K562 (cell line): Measurements from ENCODE around the gene HAL. TPM values are rescaled to one million over a fixed set of nuclear protein-coding genes. Genes with fewer than 3 reads are reported as not detected.
A peak's percentile ranks its signal among the peaks of the same experiment; 100 is the strongest.

ENCODE experiments used
- ASH1L ChIP-seq: fragments of 450-650 bp; IDR thresholded peaks from 2 replicates; pipeline ENCODE4 v1.6.1; 2018; ENCODE audit warnings: borderline replicate concordance, mild to moderate bottlenecking, low read depth; ENCODE audit not compliant: partially characterized antibody
- CEBPB ChIP-seq: fragments of 450-650 bp; IDR thresholded peaks from 2 replicates; pipeline ENCODE4 v1.6.1; 2016; ENCODE audit warnings: missing genetic modification characterization, missing compliant biosample characterization
- ETV5 ChIP-seq: sonication (generic); formaldehyde crosslinking; IDR thresholded peaks from 2 replicates; pipeline ENCODE4 v1.4.0; 2020; ENCODE audit warnings: low read depth, mild to moderate bottlenecking, missing genetic modification reagents
- FOXO4 ChIP-seq: fragments of 450-650 bp; formaldehyde crosslinking; IDR thresholded peaks from 2 replicates; pipeline ENCODE4 v1.4.0; 2020; ENCODE audit warnings: mild to moderate bottlenecking, moderate library complexity
- MGA ChIP-seq: fragments of 450-650 bp; IDR thresholded peaks from 2 replicates; pipeline ENCODE4 v1.6.1; 2016; ENCODE audit warnings: mild to moderate bottlenecking, moderate library complexity
- MLX ChIP-seq, 2 experiments: fragments of 450-650 bp in 1 of 2; sonication (generic) in 1 of 2; formaldehyde crosslinking; conservative IDR thresholded peaks; 2 replicates each; pipeline versions ENCODE4 v1.4.0 to v1.8.1; 2020 to 2022; ENCODE audit warnings: mild to moderate bottlenecking in 1 of 2, missing genetic modification reagents in 1 of 2
- MTF1 ChIP-seq: fragments of 250-450 bp; sonication (Bioruptor Pico); IDR thresholded peaks from 2 replicates; pipeline ENCODE4 v1.9.0; 2021; ENCODE audit warnings: moderate library complexity, mild to moderate bottlenecking, inconsistent platforms, borderline replicate concordance
- MXI1 ChIP-seq: IDR thresholded peaks from 2 replicates; pipeline ENCODE4 v1.6.1; 2011; ENCODE audit warnings: low read depth, mild to moderate bottlenecking, improper control_type of control experiment, low read length
- OTX1 ChIP-seq: fragments of 450-650 bp; formaldehyde crosslinking; IDR thresholded peaks from 2 replicates; pipeline ENCODE4 v1.4.0; 2022; ENCODE audit warnings: mild to moderate bottlenecking
- SMC3 ChIP-seq: conservative IDR thresholded peaks from 2 replicates; pipeline ENCODE4 v1.6.1; 2011; ENCODE audit warnings: low read depth, low read length, improper control_type of control experiment; ENCODE audit not compliant: insufficient read depth
- TCF3 ChIP-seq: sonication (generic); formaldehyde crosslinking; IDR thresholded peaks from 2 replicates; pipeline ENCODE4 v1.4.0; 2020; ENCODE audit warnings: mild to moderate bottlenecking, missing genetic modification reagents
- ZNF140 ChIP-seq: fragments of 250-450 bp; sonication (Bioruptor Pico); IDR thresholded peaks from 2 replicates; pipeline ENCODE4 v1.8.0; 2021; ENCODE audit warnings: moderate library complexity, mild to moderate bottlenecking, inconsistent platforms
- ZSCAN32 ChIP-seq: fragments of 450-650 bp; formaldehyde crosslinking; IDR thresholded peaks from 2 replicates; pipeline ENCODE4 v1.4.0; 2020; ENCODE audit warnings: mild to moderate bottlenecking, moderate library complexity
- polyA plus RNA-seq, 8 experiments: library from polyadenylated mRNA; depleted of rRNA in 4 of 8; stranded (reverse) in 5 of 8; unstranded in 3 of 8; fragments of >200 nt; fragmentation: Nextera tagmentation in 2 of 8; fragmentation: Illumina TruSeq in 1 of 8; extraction: Ambion mirVana in 2 of 8; extraction: Trizol in 1 of 8; gene quantifications; 2 replicates each; pipeline versions ENCODE4 v1.2.1 to v1.2.3, GENCODE V29; 2011 to 2014; ENCODE audit warnings: inconsistent platforms in 1 of 8, missing spikeins in 1 of 8
- total RNA-seq, 7 experiments: library from RNA; depleted of rRNA in 6 of 7; stranded (reverse); fragments of >200 nt in 6 of 7; fragmentation: Illumina TruSeq in 2 of 7; extraction: Trizol in 2 of 7; gene quantifications; 2 replicates each; pipeline versions ENCODE4 v1.2.1 to v1.2.3, GENCODE V29; 2011 to 2021; ENCODE audit warnings: low replicate concordance in 1 of 7

HAL gene
- total and polyA plus RNA-seq, 9 of the 15 experiments (the other 6 are each of a cell fraction or from before 2014, with no cell fraction given): 0.03 to 0.36 (median 0.20) TPM; not detected in 4

GRCh38 chr12:96035283-96036236, 39.4 kb upstream of the HAL start, which contains the start of gene LTA4H (continued):
- TF ChIP-seq OTX1 (CRISPR knock-in tag): peak; percentile 85; the same call in 1 of the 2 replicates
- TF ChIP-seq ZSCAN32 (CRISPR knock-in tag): no peak
- TF ChIP-seq MXI1: no peak
- 0 out of 2 replicates have a peak, but pooled peaks have one; percentile 10 for TF ChIP-seq ETV5
- TF ChIP-seq ASH1L: peak; percentile 32
- TF ChIP-seq MLX (CRISPR knock-in tag; conservative IDR thresholded peaks at IDR 0.05): no peak
- TF ChIP-seq ZNF140 (CRISPR knock-in tag): no peak
- no peak for TF ChIP-seq MTF1
- no peak for TF ChIP-seq MGA
- TF ChIP-seq SMC3: no peak
- TF ChIP-seq FOXO4 (CRISPR knock-in tag): no peak
- no peak for TF ChIP-seq CEBPB (tag)
- TF ChIP-seq TCF3 (CRISPR knock-in tag): no peak
